Measurements from ENCODE around the gene VEGFA. TPM values are rescaled to one million over a fixed set of nuclear protein-coding genes. Genes with fewer than 3 reads are reported as not detected.
"Not testable (repeated sequence)": the region's sequence is repeated elsewhere in the genome, so short reads cannot be mapped to it uniquely, and the experiment has no call there.

The VEGFA gene
- total RNA-seq, 1 donor from 2014 or later: 31.2 TPM

- Mint-ChIP-seq H3K4me3 (no peak overlapping the region), H3K9me3 (no peaks in the 10 kb centered on the region), H3K4me1 (no peaks in the 10 kb centered on the region), H3K27ac (ENCODE audit: unreplicated experiment) (no peak overlapping the region), H3K36me3 (ENCODE audit: low read depth) (no peaks in the 10 kb centered on the region), H3K27me3 (ENCODE audit: low read depth) (no peaks in the 10 kb centered on the region)
- no peak for DNase-seq (ENCODE audit: low read depth, low spot score)
- TF ChIP-seq, protein P1, sequence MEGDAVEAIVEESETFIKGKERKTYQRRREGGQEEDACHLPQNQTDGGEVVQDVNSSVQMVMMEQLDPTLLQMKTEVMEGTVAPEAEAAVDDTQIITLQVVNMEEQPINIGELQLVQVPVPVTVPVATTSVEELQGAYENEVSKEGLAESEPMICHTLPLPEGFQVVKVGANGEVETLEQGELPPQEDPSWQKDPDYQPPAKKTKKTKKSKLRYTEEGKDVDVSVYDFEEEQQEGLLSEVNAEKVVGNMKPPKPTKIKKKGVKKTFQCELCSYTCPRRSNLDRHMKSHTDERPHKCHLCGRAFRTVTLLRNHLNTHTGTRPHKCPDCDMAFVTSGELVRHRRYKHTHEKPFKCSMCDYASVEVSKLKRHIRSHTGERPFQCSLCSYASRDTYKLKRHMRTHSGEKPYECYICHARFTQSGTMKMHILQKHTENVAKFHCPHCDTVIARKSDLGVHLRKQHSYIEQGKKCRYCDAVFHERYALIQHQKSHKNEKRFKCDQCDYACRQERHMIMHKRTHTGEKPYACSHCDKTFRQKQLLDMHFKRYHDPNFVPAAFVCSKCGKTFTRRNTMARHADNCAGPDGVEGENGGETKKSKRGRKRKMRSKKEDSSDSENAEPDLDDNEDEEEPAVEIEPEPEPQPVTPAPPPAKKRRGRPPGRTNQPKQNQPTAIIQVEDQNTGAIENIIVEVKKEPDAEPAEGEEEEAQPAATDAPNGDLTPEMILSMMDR (conservative IDR thresholded peaks at IDR 0.05): no peak
Measured at GRCh38 chr6:43811733-43812099, 41.7 kb downstream of the VEGFA start.

- Mint-ChIP-seq H3K4me3 (no peak overlapping the region), H3K27ac (ENCODE audit: unreplicated experiment) (peak overlapping the region; percentile 5)
Measured at GRCh38 chr6:43812850-43813578, 43.0 kb downstream of the VEGFA start.

DNA sequence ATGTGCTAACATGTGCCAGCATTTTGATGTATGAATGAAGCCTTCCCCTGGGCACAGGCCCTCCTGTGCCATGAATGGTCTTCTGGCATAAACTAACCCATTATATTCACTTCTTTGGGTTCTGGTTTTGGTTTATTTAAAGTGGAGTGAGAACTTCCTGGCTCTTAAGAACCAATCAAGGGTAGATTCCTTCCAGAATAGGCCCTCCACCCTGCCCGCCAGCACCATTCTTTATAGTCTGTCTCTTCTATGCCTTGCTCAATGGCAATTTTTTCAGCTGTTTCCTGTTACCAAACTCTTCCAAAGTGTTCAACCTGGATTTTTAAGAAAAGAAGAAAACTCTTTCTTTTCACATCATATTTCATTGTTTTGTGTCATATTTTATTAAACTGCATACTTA, 44.1 kb downstream of the VEGFA start:
- no peak overlapping the region for H3K27ac Mint-ChIP-seq (ENCODE audit: unreplicated experiment)
- H3K9me3 Mint-ChIP-seq: no peaks in the 10 kb centered on the region
- no peaks in the 10 kb centered on the region for H3K36me3 Mint-ChIP-seq (ENCODE audit: low read depth)
- H3K27me3 Mint-ChIP-seq (ENCODE audit: low read depth): no peaks in the 10 kb centered on the region
- H3K4me1 Mint-ChIP-seq: no peaks in the 10 kb centered on the region
- TF ChIP-seq, protein P1 (conservative IDR thresholded peaks at IDR 0.05): no peak
- DNase-seq (ENCODE audit: low read depth, low spot score): no peak
- no peak overlapping the region for H3K4me3 Mint-ChIP-seq

More at GRCh38 chr6:43812850-43813578, 43.0 kb downstream of the VEGFA start:
- no peak for DNase-seq (ENCODE audit: low read depth, low spot score)
- Mint-ChIP-seq H3K36me3 (ENCODE audit: low read depth) (no peaks in the 10 kb centered on the region), H3K9me3 (no peaks in the 10 kb centered on the region), H3K27me3 (ENCODE audit: low read depth) (no peaks in the 10 kb centered on the region), H3K4me1 (no peaks in the 10 kb centered on the region)
- TF ChIP-seq, protein P1 (conservative IDR thresholded peaks at IDR 0.05): no peak

DNA sequence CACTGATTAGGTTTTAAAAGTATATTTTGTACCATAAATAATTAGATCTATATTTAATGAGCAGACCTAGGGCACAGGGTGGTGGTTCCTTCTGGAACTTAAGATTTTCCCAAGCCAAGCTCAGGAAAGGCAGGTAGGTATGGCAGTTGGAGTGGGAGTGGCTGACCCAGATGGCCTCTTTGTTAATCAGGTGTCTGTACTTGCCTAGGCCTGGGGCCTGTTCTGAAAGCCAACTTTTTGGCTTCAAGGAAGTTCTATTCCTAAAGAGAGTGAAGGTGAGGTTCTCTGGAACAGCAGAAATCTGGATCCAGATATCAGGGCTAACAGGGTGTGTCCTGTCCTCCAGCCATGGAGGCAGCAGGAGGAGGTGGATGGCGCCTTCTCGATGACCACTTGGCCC, 44.9 kb downstream of the VEGFA start:
- Mint-ChIP-seq H3K27me3 (ENCODE audit: low read depth) (no peaks in the 10 kb centered on the region), H3K9me3 (no peaks in the 10 kb centered on the region), H3K4me3 (no peak overlapping the region), H3K4me1 (no peaks in the 10 kb centered on the region), H3K36me3 (ENCODE audit: low read depth) (no peaks in the 10 kb centered on the region), H3K27ac (ENCODE audit: unreplicated experiment) (no peak overlapping the region)
- DNase-seq (ENCODE audit: low read depth, low spot score): no peak
- TF ChIP-seq, protein P1 (conservative IDR thresholded peaks at IDR 0.05): no peak

- Mint-ChIP-seq H3K4me1 (no peaks in the 10 kb centered on the region), H3K27me3 (ENCODE audit: low read depth) (no peaks in the 10 kb centered on the region), H3K9me3 (no peaks in the 10 kb centered on the region), H3K36me3 (ENCODE audit: low read depth) (no peaks in the 10 kb centered on the region), H3K27ac (ENCODE audit: unreplicated experiment) (no peak overlapping the region), H3K4me3 (no peak overlapping the region)
- no peak for DNase-seq (ENCODE audit: low read depth, low spot score)
- TF ChIP-seq, protein P1 (conservative IDR thresholded peaks at IDR 0.05): peak; percentile 22
Measured at GRCh38 chr6:43817192-43817591, 47.2 kb downstream of the VEGFA start.

DNA sequence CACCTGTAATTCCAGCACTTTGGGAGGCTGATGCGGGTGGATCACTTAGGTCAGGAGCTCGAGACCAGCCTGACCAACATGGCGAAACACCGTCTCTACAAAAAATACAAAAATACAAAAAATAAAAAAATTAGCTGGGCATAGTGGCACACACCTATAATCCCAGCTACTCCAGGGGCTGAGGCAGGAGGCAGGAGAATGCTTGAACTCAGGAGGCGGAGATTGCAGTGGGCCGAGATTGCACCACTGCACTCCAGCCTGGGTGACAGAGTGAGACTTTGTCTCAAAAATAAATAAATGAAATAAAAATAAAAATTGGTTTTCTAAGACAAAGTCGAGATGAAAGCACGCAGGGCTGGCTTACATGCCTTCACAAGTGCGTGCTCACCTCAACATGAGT, 49.0 kb downstream of the VEGFA start:
- not testable (repeated sequence) for H3K4me1 Mint-ChIP-seq; H3K4me3 Mint-ChIP-seq; H3K36me3 Mint-ChIP-seq (ENCODE audit: low read depth); H3K27me3 Mint-ChIP-seq (ENCODE audit: low read depth); DNase-seq (ENCODE audit: low read depth, low spot score); H3K27ac Mint-ChIP-seq (ENCODE audit: unreplicated experiment); H3K9me3 Mint-ChIP-seq
